ENCODE data around the gene CDX1.
A peak's percentile ranks its signal among the peaks of the same experiment; 100 is the strongest.
"Not testable (repeated sequence)": the region's sequence is repeated elsewhere in the genome, so short reads cannot be mapped to it uniquely, and the experiment has no call there.

The CDX1 gene

DNA sequence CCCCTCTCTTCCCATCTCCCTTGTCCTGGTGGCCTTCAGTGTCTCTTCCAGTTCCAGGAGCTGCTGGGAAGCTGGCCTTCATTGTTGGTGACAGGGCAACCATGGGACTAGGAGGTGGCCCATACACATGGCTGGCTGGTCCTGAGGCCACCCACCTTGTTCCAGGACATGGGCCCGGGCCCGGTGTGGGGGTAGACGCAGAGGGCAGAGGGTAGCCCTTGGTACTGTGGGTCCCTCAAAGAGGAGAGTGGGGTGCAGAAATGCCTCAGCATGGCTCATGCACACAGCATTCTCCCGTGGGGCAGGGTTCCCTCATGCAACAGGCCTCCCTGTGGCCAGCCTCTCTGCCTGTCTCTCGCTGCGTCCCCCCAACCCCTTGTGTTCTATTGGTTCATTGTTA, 44.1 kb downstream of the CDX1 start:
- no peak for DNase-seq

DNA sequence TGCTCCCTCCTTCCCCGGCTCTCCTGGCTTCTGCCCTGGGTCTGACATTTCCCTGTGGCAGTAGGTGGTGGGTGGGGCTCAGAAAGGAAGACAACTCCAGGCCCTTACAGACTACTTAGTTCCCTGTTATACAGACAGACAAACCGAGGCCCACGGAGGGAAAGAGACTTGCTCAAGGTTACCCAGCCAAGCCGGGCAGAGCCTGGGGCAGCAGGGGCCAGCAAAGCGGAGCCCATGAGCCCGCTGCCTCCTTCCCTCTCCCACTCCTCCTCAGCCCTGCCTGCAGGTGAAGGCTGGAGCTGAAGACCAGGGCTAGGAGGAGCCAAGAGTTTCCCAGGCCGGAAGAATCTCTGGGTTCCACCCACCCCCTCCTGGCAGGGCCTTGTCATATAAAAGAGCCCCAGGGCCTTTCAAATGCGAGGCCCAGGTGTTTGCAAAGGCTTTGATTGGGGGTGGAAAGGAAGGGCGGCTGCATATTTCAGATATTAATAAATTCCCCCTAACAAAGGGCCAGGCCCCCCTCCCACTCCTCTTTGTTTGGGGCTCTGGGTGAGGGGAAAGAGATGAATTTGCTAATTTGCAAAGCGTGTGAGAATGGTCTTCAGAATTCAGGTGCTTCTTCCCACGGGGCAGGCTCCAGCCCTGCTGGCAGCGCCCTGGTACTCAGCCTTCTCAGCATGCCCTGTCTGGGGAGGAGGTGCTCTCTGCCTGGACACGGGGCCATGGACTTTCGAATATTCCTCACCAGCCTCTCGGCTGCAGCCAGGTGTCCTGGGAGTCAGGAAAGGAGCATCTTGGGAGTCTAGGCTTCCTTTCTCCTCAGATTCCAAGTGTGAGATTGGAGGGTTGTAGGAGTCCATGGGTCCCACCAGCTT, 44.8 kb downstream of the CDX1 start:
- no peak for DNase-seq

DNA sequence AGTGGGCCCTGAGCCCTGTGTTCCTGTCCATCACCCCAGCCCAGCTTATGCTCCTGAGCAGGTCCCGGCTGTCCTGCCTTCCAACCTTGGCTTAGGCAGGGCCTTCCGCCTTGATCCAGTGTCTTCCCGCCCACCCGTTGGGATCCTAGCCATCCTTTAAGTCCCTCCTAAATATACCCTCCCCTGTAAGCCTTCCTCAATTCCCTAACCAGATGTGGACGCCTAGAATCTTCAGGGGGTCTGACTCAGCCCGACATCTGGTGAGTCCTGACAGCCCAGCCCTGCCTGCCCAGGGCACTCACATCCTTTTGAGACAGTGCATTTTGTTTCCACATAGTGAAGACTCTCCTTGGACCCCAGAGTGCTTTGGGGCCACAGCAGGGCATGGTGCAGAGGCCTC, 47.0 kb downstream of the CDX1 start:
- no peak for DNase-seq

DNA sequence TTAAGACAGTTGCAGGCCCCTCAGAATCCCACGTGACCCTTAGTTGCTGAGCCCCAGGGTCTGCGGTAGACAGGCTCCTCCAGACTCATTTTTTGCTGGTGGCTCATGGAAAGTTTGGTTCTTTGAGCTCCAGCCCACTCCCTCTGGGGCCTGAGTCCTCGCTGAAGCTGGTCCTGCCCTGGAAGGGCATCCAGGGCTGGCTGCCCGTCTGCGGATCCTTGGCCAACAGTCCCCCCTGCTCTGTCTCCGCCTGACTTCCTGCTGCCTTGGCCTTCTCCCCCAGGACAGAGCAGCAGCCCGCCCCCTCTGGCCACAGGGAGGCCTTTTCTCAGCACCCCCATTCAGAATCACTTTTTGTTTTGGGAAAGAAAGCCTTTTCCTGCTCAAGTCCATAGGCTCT, 47.7 kb downstream of the CDX1 start:
- no peak for DNase-seq

DNA sequence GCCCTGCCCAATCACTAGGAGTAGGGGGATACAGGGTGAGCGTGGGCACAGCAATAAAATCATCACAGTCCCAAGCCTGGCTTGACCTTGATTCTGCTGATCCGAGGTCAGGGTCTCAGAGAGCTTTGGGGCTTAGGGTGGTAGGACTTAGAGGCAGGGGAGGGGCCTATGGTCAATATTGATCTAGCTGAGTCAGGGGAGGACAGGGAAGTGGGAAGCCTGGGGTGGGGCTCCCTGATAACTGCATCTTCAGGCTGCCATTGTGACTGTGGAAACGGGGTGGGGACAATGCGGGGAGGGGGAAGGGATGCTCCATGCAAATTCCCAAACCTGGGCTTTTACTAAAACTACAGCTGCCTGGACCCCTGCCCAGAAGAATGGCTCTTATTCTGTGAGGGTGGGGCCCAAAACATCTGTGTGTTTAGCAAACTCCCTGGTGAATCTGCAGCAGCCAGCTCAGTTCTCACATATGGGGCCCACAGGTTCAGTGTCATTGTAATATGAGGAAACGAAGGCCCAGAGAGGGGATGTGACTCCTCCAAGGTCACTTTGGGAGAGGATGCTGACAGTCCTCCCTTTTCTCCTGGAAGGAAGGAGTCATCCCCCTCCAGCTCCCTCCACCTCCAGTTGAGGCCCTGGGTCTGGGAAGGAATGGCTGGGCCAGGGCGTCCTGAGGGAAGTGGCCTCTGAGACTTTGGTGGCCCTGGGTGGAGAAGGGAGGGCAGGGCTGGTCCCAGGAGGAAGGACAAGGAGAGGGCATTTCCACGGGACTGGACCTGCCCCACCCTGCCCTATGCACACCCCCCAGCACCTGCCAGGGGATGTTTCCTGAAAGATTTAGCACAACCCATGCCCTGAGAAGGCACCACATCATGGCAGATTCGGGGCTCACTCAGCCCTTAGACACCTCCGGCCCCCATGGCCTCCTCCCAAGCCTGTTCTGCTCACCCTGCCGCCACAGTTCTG, 49.7 kb downstream of the CDX1 start:
- DNase-seq: no peak

DNA sequence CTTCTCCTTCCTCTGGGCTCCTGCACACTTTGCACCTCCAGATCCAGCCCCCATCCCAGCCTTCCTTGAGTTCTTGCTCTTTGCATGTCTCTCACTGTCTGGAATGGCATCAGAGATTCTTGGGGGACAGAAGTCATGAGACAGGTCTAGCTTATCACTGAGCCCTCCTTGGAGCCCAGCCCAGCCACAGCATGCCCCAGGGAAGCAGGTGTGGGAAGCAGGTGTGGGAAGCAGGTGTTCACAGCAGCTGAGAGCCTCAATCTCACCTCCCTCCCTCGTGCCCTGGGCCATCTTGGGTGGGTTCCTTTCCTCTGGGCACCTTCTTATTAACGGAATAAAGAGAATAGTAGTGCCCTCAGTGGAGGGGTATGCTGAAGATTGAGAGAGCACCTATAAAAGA, 50.5 kb downstream of the CDX1 start:
- DNase-seq: peak in 1 of 2 experiments; percentile 7

DNA sequence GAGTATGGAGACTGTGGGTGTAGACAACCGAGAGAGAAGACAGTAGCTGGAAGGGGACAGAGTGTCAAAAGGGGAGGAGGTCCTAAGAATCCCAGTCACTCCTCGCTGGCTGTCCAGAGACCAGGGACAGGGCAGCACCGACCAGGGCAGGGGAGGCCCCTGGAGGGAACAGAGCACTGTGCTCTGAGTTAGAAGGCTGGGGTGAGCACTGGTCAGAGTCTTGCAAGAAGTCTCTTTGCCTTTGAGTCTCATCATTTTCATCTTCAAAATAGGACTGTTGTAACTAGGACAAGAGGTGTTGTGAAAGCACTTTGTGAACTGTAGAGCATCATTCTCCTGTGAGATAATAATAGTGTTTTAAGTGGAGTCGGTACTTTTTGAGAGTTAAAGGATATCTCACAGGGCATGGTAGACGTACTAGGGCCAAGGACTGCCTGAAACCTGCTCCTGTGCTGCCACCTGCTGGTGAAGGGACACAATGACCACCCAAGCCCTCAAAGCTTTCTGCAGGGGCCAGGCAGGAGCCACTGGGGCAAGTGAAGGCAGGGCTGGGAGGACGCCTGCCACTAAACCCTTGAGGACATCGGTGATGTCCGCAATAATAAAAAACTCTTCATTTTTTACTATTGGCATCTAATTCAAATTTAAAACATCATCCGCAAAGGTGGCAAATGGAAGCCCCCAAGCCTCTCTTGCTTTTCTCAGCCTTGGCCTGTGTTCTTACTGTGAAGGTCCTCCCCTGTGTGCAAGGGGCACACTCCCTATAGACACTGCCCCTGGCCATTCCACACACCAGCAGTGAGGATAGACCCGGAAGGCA, 51.5 kb downstream of the CDX1 start:
- DNase-seq: peak; percentile 2 to 79

DNA sequence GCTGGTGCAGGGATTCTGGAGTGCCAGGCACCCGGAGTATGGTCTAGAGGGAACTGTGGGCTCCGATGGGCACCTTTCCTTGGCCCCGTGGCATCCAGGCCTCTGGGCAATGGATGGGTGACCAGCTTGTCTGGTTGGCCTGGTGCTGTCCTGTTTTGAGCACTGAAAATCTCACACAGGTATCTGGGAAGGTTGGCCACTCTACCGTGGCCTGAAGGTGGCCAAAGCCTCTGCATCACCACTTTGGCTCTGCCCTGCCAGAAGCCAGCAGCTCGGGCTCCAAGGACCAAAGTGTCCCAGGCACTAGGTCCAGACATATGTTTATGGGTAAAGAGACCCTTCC, 52.1 kb downstream of the CDX1 start:
- DNase-seq: no peak

DNA sequence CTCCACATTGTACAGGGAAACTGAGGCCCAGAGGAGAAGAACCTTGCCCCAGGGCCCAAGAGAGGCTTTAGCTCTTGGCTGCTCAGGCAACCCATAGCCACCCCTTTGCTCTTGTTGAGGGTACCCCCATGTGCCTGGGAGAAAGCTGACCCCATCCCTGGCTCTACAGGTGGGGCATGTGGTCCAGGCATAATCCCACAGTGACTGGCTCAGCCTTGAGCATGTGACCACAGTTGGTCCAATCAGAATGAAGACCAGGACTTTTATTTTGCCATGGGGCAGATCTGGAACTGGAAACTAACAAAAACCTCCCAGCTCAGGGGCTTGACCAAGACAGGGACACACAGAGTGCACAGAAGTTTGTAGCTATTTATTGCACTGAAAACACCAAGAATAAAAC, 52.6 kb downstream of the CDX1 start:
- DNase-seq: no peak

DNA sequence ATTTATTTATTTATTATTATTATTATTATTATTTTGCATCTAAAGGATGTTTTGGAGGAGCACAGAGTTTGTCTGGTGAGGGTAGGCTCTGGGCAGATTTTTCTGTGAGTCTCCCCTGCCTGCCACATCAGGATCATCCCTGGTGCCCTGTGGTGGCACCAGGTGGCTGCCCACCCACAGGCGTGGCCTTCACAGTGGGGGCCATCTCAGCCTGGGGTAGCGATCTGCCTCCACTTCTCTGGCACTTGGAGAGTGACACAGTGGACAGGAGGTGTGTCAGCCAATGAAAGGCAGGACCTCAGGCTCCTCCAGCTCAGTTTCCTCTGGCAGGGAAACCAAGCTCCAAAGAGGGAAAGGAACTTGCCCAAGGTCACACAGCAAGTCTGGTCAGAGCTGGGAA, 53.3 kb downstream of the CDX1 start:
- no peak for DNase-seq

DNA sequence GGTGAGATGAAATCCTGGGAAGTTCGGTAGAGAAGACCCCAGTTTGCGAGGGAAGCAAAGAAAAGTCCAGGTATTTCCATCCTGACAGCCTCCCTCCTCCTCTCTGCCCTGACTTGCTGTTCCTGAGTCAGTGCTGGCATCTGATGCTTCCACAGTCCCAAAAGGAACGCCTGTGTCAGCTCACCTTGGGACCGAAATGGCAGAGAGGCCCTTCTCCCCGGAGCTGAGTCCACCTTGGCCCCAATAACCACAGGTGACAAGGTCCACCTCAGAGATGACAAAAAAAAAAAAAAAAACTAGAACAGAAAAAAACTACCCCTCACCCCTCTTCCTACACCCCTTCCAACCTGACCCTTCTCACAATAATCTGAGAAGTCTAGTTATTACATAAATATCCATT, 54.9 kb downstream of the CDX1 start:
- DNase-seq: no peak

DNA sequence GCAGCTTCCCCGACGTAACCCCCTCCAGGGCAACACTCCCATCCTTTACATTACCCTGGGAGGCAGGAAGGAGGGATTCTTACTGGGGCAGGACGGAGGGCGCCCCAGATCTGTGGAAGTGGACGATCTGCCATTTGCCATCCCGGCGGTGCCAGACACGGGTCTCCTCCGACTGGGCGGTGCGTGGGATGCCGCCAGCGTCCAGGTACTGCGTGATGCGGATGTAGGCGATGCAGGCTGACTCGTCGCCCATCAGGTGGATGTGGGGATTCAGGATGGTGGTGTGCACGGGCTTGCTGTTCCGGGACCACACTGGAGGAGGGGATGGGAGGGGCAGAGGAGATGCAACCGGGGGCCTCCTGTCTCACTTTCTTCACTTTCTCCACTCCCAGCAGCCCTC, 56.3 kb downstream of the CDX1 start:
- DNase-seq: no peak

DNA sequence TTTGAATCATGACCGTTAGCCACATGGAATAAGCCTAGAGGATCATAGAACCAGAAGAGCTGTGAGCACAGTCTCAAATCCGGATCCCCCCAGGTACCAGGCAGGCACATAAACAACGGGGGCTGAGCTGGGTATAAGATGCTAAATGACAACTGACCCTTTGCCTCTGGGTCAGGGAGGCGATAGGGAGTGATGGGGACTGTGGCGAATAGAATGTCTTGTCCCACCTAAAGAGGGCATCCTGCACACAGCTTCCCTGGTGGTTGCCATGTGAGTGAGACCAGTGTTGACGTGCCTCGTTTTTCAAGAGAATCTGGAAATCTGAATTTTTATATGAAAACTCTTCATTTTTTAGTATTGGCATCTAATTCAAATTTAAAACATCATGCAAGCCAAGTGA, 56.9 kb downstream of the CDX1 start:
- DNase-seq: no peak

DNA sequence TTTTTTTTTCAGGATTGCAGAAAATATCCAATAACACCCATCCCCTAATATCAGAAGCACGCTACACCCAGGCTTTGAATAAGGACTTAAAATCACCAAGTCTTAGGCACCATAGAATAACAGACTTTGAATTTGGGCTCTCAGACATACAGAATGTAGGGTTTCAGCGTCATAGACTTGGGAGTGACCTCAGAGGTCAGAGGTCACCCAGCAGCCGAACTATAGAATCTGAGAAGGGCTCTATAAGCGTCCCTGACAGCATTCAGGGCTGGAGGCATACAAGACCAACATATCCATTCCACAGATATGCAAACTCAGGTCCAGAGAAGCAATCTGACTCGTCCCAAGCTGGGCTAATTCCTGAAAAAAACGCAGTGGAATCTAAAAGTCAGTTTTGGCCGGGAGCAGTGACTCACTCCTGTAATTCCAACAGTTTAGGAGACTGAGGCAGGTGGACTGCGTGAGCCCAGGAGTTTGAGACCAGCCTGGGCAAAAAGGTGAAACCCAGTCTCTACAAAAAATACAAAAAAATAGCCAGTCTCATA, 58.0 kb downstream of the CDX1 start:
- DNase-seq: no peak

DNA sequence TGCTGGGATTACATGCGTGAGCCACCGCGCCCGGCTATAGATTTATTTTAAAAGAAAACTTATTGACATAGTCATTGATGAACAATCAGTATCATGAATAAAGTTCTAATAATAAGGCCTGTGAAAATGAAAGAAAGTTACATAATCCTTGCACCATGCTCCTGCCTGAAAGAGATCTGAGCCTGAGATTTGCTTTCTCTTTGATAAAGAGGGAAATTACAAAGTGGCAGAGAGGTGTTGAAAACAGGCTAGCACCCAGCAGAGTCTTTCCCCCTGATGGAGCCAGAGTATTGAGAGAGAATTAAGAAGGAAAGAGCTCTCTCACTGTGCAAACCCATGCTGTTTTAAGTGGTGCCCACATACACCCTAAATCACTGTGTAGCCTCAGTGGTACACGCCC, 60.5 kb downstream of the CDX1 start:
- no peak for DNase-seq

DNA sequence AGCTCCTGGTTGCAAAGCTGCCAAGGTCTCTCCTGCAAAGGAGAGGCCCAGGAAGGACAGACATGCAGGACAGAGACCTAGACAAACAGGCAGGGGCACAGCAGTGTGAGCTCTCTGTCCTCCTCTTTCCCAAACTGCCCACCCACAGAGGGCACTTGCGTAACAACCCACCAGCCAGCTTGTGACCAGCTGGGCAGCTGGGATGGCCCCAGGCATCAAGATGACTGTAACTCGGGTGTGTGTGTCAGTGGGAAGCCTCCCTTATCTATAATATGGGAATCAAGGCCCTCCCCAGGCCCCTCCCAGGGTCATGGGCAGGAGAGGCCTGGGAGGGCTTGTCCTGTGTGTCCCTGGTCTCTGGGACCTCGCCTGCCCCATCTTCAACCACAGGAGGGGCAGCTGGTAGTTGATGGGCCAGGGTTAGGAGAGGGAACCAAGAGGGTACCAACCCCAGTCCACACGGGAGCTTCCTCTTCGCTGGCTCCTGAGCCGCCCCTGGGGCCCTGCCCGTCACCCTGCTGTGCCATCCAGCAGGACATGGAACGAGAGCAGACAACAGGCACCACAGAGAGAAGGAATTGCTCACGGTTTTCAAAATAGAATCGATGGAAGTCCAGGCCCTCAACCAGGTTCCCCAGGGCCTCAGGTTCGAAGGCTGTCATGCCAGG, 61.2 kb downstream of the CDX1 start:
- DNase-seq: no peak

DNA sequence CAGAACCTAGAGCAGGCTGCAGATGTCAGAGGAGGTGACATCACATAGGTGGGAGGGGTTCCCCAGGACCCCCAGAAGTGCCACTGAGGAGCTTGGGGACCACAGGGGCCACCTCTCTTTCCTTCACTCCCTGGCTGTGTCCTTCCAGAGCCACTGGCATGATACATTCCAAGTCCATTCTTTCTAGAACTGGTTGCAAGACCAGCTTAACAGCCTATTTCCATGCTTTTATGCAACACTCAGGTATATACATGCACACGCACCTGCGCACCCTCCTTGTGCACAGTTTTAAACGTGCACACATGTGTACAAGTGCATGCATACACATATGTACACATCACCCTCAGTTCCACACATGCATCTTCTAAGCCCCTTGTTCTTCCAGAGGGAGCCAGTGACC, 63.0 kb downstream of the CDX1 start:
- DNase-seq: no peak

DNA sequence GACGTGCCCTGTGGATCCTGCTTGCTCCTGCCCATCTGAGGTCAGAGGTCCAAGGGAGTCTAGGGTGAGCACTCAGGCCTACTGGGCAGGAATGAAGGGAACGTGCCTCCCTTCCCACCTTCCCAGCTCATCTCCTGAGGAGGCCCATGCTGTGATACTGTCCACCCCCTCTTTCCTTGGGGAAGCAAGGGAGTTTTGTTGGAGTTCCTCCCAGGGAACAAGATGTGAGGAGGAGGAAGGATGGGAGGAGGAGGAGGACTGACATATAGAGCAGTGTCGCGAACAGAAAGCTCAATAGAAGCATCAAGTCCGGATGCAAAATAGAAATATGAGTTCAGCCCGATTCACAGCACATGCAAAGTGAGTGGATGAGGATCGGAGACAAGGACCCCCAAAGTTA, 64.3 kb downstream of the CDX1 start:
- DNase-seq: no peak

DNA sequence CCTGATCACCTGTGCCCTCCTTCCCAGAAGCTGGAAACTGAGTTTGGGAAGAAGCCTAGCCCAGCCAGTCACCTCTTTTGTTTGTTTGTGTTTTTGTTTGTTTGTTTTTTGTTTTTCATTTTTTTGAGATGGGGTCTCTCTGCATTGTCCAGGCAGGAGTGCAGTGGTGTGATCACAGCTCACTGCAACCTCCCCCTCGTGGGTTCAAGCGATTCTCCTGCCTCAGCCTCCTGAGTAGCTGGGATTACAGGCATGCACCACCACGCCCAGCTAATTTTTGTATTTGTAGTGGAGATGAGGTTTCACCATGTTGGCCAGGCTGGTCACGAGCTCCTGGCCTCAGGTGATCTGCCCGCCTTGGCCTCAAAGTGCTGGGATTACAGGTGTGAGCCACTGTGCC, 67.1 kb downstream of the CDX1 start:
- not testable (repeated sequence) for DNase-seq

All from NCI-H526 (cell line).